ENCODE data around the gene GUSB. TPM values are rescaled to one million over a fixed set of nuclear protein-coding genes. Genes with fewer than 3 reads are reported as not detected.

The GUSB gene
- total and polyA plus RNA-seq, 2 experiments from 2014 or later: 33.6 to 47.0 TPM

DNA sequence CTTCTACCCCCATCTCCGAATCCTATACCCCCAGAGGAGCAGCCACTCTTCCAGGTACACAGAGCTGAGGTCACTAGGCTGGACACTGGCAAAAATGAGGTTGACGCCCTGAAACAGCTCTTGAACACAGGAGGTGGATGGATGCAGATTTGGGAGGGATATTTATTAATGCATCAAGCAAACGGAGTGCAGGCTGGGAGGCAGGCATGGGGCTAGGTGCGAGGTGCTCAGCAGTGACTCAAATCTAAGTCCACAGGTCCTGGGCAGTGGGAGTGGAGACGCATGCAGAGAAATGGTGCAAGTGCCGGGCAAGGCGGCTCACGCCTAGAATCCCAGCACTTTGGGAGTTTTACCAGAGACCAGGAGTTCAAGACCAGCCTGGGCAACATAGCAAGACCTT, 11.0 kb downstream of the GUSB start:
- no peaks in the 10 kb centered on the region for H3K27me3 ChIP-seq (ENCODE audit: insufficient read depth)
- no peaks in the 10 kb centered on the region for H3K79me2 ChIP-seq (replicated peaks; ENCODE audit: insufficient read depth)
- H3K4me2 ChIP-seq: no peak overlapping the region
- H3K36me3 Mint-ChIP-seq (ENCODE audit: low read depth): peaks cover 80% of the 10 kb centered on the region
- no peaks in the 10 kb centered on the region; the same call in 2 of the 3 replicates for H3K9me3 Mint-ChIP-seq
- H2AFZ ChIP-seq: no peak overlapping the region
- H3F3A ChIP-seq (replicated peaks; ENCODE audit: low read depth): no peaks in the 10 kb centered on the region
- H3K27ac Mint-ChIP-seq: no peak overlapping the region
- peaks cover 22% of the 10 kb centered on the region for H3K36me3 ChIP-seq (ENCODE audit: insufficient read depth)
- H4K20me1 ChIP-seq (replicated peaks; ENCODE audit: insufficient read depth): peaks cover 5% of the 10 kb centered on the region; the same call in 1 of the 2 replicates
- no peak for ATAC-seq
- TF ChIP-seq ZNF114 (CRISPR knock-in tag; IDR thresholded peaks at IDR 0.05): no peak
- TF ChIP-seq STAT1 (IDR thresholded peaks at IDR 0.05; ENCODE audit: unreplicated experiment): no peak
- no peak for TF ChIP-seq EZH2phosphoT487 (IDR thresholded peaks at IDR 0.05; ENCODE audit: unreplicated experiment)
- no peak for TF ChIP-seq ZNF331 (CRISPR knock-in tag; IDR thresholded peaks at IDR 0.05; ENCODE audit: low read depth)
- TF ChIP-seq, protein P1, sequence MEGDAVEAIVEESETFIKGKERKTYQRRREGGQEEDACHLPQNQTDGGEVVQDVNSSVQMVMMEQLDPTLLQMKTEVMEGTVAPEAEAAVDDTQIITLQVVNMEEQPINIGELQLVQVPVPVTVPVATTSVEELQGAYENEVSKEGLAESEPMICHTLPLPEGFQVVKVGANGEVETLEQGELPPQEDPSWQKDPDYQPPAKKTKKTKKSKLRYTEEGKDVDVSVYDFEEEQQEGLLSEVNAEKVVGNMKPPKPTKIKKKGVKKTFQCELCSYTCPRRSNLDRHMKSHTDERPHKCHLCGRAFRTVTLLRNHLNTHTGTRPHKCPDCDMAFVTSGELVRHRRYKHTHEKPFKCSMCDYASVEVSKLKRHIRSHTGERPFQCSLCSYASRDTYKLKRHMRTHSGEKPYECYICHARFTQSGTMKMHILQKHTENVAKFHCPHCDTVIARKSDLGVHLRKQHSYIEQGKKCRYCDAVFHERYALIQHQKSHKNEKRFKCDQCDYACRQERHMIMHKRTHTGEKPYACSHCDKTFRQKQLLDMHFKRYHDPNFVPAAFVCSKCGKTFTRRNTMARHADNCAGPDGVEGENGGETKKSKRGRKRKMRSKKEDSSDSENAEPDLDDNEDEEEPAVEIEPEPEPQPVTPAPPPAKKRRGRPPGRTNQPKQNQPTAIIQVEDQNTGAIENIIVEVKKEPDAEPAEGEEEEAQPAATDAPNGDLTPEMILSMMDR (conservative IDR thresholded peaks at IDR 0.05; ENCODE audit: low read depth in 2 of 2): no peak
- TF ChIP-seq POLR2AphosphoS5 (IDR thresholded peaks at IDR 0.05; ENCODE audit: low read depth): no peak
- TF ChIP-seq JUNB (IDR thresholded peaks at IDR 0.05; ENCODE audit: unreplicated experiment): no peak
- no peak for TF ChIP-seq EZH2 (IDR thresholded peaks at IDR 0.05; ENCODE audit: low read depth, unreplicated experiment)
- TF ChIP-seq, protein P2, sequence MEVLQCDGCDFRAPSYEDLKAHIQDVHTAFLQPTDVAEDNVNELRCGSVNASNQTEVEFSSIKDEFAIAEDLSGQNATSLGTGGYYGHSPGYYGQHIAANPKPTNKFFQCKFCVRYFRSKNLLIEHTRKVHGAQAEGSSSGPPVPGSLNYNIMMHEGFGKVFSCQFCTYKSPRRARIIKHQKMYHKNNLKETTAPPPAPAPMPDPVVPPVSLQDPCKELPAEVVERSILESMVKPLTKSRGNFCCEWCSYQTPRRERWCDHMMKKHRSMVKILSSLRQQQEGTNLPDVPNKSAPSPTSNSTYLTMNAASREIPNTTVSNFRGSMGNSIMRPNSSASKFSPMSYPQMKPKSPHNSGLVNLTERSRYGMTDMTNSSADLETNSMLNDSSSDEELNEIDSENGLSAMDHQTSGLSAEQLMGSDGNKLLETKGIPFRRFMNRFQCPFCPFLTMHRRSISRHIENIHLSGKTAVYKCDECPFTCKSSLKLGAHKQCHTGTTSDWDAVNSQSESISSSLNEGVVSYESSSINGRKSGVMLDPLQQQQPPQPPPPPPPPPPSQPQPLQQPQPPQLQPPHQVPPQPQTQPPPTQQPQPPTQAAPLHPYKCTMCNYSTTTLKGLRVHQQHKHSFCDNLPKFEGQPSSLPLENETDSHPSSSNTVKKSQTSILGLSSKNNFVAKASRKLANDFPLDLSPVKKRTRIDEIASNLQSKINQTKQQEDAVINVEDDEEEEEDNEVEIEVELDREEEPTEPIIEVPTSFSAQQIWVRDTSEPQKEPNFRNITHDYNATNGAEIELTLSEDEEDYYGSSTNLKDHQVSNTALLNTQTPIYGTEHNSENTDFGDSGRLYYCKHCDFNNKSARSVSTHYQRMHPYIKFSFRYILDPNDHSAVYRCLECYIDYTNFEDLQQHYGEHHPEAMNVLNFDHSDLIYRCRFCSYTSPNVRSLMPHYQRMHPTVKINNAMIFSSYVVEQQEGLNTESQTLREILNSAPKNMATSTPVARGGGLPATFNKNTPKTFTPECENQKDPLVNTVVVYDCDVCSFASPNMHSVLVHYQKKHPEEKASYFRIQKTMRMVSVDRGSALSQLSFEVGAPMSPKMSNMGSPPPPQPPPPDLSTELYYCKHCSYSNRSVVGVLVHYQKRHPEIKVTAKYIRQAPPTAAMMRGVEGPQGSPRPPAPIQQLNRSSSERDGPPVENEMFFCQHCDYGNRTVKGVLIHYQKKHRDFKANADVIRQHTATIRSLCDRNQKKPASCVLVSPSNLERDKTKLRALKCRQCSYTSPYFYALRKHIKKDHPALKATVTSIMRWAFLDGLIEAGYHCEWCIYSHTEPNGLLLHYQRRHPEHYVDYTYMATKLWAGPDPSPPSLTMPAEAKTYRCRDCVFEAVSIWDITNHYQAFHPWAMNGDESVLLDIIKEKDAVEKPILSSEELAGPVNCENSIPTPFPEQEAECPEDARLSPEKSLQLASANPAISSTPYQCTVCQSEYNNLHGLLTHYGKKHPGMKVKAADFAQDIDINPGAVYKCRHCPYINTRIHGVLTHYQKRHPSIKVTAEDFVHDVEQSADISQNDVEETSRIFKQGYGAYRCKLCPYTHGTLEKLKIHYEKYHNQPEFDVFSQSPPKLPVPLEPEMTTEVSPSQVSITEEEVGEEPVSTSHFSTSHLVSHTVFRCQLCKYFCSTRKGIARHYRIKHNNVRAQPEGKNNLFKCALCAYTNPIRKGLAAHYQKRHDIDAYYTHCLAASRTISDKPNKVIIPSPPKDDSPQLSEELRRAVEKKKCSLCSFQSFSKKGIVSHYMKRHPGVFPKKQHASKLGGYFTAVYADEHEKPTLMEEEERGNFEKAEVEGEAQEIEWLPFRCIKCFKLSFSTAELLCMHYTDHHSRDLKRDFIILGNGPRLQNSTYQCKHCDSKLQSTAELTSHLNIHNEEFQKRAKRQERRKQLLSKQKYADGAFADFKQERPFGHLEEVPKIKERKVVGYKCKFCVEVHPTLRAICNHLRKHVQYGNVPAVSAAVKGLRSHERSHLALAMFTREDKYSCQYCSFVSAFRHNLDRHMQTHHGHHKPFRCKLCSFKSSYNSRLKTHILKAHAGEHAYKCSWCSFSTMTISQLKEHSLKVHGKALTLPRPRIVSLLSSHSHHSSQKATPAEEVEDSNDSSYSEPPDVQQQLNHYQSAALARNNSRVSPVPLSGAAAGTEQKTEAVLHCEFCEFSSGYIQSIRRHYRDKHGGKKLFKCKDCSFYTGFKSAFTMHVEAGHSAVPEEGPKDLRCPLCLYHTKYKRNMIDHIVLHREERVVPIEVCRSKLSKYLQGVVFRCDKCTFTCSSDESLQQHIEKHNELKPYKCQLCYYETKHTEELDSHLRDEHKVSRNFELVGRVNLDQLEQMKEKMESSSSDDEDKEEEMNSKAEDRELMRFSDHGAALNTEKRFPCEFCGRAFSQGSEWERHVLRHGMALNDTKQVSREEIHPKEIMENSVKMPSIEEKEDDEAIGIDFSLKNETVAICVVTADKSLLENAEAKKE (CRISPR knock-in tag; IDR thresholded peaks at IDR 0.05): no peak
- H3K4me3 ChIP-seq: no peak overlapping the region
- no peaks in the 10 kb centered on the region for H3K4me1 ChIP-seq (ENCODE audit: insufficient read depth)
- no peak overlapping the region for H3K4me3 Mint-ChIP-seq
- no peak overlapping the region for H3K27ac ChIP-seq (ENCODE audit: low read depth)
- no peaks in the 10 kb centered on the region for H3K9me2 ChIP-seq (ENCODE audit: insufficient read depth)
- H3K4me1 Mint-ChIP-seq: no peaks in the 10 kb centered on the region
- peaks cover 12% of the 10 kb centered on the region for H3K27me3 Mint-ChIP-seq (ENCODE audit: insufficient read depth, low read depth, poor library complexity)
- no peak for DNase-seq (ENCODE audit: low spot score)

Data from GM23338 (cell line).